Erythroblast (primary cell): ENCODE results near the gene ARL8B.

ENCODE experiments used
- GATA1 ChIP-seq: IDR thresholded peaks from 2 replicates; pipeline ENCODE4 v1.6.1; 2011; ENCODE audit warnings: low read depth, mild to moderate bottlenecking, control low read depth, low read length, moderate library complexity
- POLR2A ChIP-seq: IDR thresholded peaks from 2 replicates; pipeline ENCODE4 v1.6.1; 2011; ENCODE audit warnings: mild to moderate bottlenecking, low read length

DNA sequence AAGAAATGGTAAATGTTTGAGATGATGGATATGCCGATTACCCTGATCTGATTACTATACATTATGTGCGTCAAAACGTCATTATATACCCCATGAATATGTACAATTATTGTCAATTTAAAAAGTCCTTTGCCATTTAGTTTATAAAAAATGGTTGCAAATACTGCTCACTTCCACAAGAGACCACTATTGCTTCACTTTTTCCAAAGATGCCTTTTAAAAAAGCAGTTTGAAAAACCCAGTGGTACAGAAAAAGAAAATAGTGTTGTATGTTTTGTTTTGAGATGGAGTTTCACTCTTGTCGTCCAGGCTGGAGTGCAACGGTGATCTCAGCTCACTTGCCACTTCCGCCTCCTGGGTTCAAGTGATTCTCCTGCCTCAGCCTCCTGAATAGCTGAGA is 104.7 kb downstream of the ARL8B start:
- TF ChIP-seq POLR2A, result no peak
- TF ChIP-seq GATA1, result no peak
